GM12878 (cell line): ENCODE measurements around the gene GIMAP1. TPM values are rescaled to one million over a fixed set of nuclear protein-coding genes. Genes with fewer than 3 reads are reported as not detected.
A peak's percentile ranks its signal among the peaks of the same experiment; 100 is the strongest.

ENCODE experiments used
- BCL11A ChIP-seq: IDR thresholded peaks from 2 replicates; pipeline ENCODE4 v1.6.1; 2011; ENCODE audit warnings: low read depth, low read length
- CREM ChIP-seq: IDR thresholded peaks from 2 replicates; pipeline ENCODE4 v1.6.1; 2014; ENCODE audit warnings: antibody characterized with exemption, low read depth
- FOXM1 ChIP-seq: IDR thresholded peaks from 2 replicates; pipeline ENCODE4 v1.6.1; 2012; ENCODE audit warnings: low read depth, mild to moderate bottlenecking, inconsistent platforms, low read length, moderate library complexity
- MYC ChIP-seq: IDR thresholded peaks from 2 replicates; pipeline ENCODE4 v1.6.1; 2011; ENCODE audit warnings: mild to moderate bottlenecking, low read length, moderate library complexity, inconsistent platforms; ENCODE audit not compliant: insufficient read depth, insufficient replicate concordance, insufficient read length, severe bottlenecking
- NR2C1 ChIP-seq: fragments of 450-650 bp; IDR thresholded peaks from 2 replicates; pipeline ENCODE4 v1.6.1; 2017; ENCODE audit warnings: antibody characterized with exemption, mild to moderate bottlenecking, moderate library complexity
- NR2C2 ChIP-seq: IDR thresholded peaks from 2 replicates; pipeline ENCODE4 v1.6.1; 2011; ENCODE audit warnings: borderline replicate concordance, low read depth; ENCODE audit not compliant: control insufficient read depth, insufficient read length
- RUNX3 ChIP-seq: IDR thresholded peaks from 2 replicates; pipeline ENCODE4 v1.6.1; 2012; ENCODE audit warnings: low read length, inconsistent platforms
- SREBF1 ChIP-seq: IDR thresholded peaks from 2 replicates; pipeline ENCODE4 v1.6.1; 2012; ENCODE audit warnings: mild to moderate bottlenecking, low read length
- STAT3 ChIP-seq: IDR thresholded peaks from 2 replicates; pipeline ENCODE4 v1.6.1; 2011; ENCODE audit warnings: low read depth, low read length, improper control_type of control experiment
- ZNF24 ChIP-seq: fragments of 450-650 bp; IDR thresholded peaks from 2 replicates; pipeline ENCODE4 v1.6.1; 2017; ENCODE audit warnings: antibody characterized with exemption, mild to moderate bottlenecking
- ZNF274 ChIP-seq: IDR thresholded peaks from one replicate; pipeline ENCODE4 v1.8.0; 2011; ENCODE audit not compliant: insufficient read length, insufficient read depth
- ZSCAN29 ChIP-seq: fragments of 450-650 bp; IDR thresholded peaks from 2 replicates; pipeline ENCODE4 v1.6.1; 2017; ENCODE audit warnings: mild to moderate bottlenecking, moderate library complexity
- ZZZ3 ChIP-seq: IDR thresholded peaks from 2 replicates; pipeline ENCODE4 v1.6.1; 2011; ENCODE audit warnings: low read depth; ENCODE audit not compliant: control insufficient read depth, insufficient read length
- polyA plus RNA-seq, 11 experiments: library from polyadenylated mRNA; depleted of rRNA in 4 of 11; unstranded in 6 of 11; stranded (reverse) in 5 of 11; fragments of >200 nt; fragmentation: Nextera tagmentation in 4 of 11; fragmentation: Illumina TruSeq in 1 of 11; extraction: Ambion mirVana in 4 of 11; extraction: Trizol in 1 of 11; gene quantifications; 1 replicate in 1 of 11; 2 replicates in 10 of 11; pipeline versions ENCODE4 v1.2.1 to v1.2.3, GENCODE V29; 2011 to 2016; ENCODE audit warnings: inconsistent platforms in 2 of 11, missing spikeins in 2 of 11, low read depth in 1 of 11
- total RNA-seq, 4 experiments: library from RNA; depleted of rRNA in 3 of 4; stranded (reverse); fragments of >200 nt in 3 of 4; fragmentation: Illumina TruSeq in 1 of 4; extraction: Trizol in 1 of 4; gene quantifications; 2 replicates each; pipeline versions ENCODE4 v1.2.1 to v1.2.3, GENCODE V29; 2013 to 2021
- TF ChIP-seq, protein P1 (sequence below): IDR thresholded peaks from 2 replicates; pipeline ENCODE4 v1.6.1; 2012; ENCODE audit warnings: low read depth, low read length, improper control_type of control experiment
- TF ChIP-seq, protein P2 (sequence below): fragments of 150-350 bp; IDR thresholded peaks from 2 replicates; pipeline ENCODE4 v1.6.1; 2016; ENCODE audit warnings: low read depth, low read length
- TF ChIP-seq, protein P3 (sequence below): fragments of 450-650 bp; IDR thresholded peaks from 2 replicates; pipeline ENCODE4 v1.6.1; 2017; ENCODE audit warnings: mild to moderate bottlenecking, low read depth, inconsistent platforms; ENCODE audit not compliant: poor library complexity, severe bottlenecking
- TF ChIP-seq, protein P4 (sequence below): fragments of 450-650 bp; IDR thresholded peaks from 2 replicates; pipeline ENCODE4 v1.6.1; 2017; ENCODE audit warnings: borderline replicate concordance
- TF ChIP-seq, protein P5 (sequence below): IDR thresholded peaks from 2 replicates; pipeline ENCODE4 v1.6.1; 2012; ENCODE audit warnings: mild to moderate bottlenecking, low read depth, low read length

Gene GIMAP1
- total and polyA plus RNA-seq, 10 of the 15 experiments (the other 5 are each of a cell fraction or from before 2014, with no cell fraction given) = 0.16 to 1.9 (median 1.1) TPM

DNA sequence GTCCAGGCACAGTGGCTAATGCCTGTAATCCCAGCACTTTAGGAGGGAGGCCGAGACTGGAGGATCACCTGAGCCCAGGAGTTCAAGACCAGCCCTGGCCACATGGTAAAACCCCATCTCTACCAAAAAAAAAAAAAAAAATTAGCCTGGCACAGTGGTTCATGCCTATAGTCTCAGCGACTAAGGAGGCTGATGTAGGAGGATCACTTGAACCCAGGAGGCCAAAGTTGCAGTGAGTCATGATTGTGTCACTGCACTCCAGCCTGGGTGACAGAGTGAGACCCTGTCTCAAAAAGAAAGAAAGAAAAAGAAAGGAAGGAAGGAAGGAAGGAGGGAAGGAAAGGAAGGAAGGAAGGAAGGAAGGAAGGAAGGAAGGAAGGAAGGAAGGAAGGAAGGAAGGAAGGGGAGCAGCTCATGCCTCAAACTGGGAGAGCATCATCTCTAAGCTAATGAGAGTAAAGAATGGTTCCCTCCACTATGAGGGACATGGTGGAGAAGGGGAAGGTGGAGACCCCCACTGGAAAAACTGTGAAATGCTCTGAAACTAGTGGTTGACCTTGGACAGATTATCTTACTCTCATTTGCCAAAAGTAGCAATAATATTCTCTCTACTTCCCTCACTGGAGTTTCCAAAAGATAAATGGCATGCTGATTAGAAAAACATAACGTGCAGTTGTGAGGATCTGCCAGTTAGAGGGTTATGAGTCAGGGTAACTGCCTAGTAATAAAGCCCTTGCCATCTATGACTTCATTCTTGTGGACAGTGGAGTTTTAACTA lies 37.6 kb downstream of the GIMAP1 start (continued):
- TF ChIP-seq, protein P1, sequence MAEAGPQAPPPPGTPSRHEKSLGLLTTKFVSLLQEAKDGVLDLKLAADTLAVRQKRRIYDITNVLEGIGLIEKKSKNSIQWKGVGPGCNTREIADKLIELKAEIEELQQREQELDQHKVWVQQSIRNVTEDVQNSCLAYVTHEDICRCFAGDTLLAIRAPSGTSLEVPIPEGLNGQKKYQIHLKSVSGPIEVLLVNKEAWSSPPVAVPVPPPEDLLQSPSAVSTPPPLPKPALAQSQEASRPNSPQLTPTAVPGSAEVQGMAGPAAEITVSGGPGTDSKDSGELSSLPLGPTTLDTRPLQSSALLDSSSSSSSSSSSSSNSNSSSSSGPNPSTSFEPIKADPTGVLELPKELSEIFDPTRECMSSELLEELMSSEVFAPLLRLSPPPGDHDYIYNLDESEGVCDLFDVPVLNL = no peak
- peak; percentile 86 for TF ChIP-seq RUNX3
- TF ChIP-seq SREBF1 = no peak
- TF ChIP-seq ZZZ3 = no peak
- TF ChIP-seq, protein P2, sequence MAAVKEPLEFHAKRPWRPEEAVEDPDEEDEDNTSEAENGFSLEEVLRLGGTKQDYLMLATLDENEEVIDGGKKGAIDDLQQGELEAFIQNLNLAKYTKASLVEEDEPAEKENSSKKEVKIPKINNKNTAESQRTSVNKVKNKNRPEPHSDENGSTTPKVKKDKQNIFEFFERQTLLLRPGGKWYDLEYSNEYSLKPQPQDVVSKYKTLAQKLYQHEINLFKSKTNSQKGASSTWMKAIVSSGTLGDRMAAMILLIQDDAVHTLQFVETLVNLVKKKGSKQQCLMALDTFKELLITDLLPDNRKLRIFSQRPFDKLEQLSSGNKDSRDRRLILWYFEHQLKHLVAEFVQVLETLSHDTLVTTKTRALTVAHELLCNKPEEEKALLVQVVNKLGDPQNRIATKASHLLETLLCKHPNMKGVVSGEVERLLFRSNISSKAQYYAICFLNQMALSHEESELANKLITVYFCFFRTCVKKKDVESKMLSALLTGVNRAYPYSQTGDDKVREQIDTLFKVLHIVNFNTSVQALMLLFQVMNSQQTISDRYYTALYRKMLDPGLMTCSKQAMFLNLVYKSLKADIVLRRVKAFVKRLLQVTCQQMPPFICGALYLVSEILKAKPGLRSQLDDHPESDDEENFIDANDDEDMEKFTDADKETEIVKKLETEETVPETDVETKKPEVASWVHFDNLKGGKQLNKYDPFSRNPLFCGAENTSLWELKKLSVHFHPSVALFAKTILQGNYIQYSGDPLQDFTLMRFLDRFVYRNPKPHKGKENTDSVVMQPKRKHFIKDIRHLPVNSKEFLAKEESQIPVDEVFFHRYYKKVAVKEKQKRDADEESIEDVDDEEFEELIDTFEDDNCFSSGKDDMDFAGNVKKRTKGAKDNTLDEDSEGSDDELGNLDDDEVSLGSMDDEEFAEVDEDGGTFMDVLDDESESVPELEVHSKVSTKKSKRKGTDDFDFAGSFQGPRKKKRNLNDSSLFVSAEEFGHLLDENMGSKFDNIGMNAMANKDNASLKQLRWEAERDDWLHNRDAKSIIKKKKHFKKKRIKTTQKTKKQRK = no peak
- TF ChIP-seq FOXM1 = peak; percentile 90; the same call in 1 of the 2 replicates
- no peak for TF ChIP-seq ZNF274
- TF ChIP-seq ZNF24 = no peak
- no peak for TF ChIP-seq ZSCAN29
- TF ChIP-seq NR2C1 = no peak
- TF ChIP-seq NR2C2 = no peak
- TF ChIP-seq, protein P3, sequence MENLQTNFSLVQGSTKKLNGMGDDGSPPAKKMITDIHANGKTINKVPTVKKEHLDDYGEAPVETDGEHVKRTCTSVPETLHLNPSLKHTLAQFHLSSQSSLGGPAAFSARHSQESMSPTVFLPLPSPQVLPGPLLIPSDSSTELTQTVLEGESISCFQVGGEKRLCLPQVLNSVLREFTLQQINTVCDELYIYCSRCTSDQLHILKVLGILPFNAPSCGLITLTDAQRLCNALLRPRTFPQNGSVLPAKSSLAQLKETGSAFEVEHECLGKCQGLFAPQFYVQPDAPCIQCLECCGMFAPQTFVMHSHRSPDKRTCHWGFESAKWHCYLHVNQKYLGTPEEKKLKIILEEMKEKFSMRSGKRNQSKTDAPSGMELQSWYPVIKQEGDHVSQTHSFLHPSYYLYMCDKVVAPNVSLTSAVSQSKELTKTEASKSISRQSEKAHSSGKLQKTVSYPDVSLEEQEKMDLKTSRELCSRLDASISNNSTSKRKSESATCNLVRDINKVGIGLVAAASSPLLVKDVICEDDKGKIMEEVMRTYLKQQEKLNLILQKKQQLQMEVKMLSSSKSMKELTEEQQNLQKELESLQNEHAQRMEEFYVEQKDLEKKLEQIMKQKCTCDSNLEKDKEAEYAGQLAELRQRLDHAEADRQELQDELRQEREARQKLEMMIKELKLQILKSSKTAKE = no peak
- no peak; the same call in 1 of the 2 replicates for TF ChIP-seq CREM
- TF ChIP-seq, protein P4, sequence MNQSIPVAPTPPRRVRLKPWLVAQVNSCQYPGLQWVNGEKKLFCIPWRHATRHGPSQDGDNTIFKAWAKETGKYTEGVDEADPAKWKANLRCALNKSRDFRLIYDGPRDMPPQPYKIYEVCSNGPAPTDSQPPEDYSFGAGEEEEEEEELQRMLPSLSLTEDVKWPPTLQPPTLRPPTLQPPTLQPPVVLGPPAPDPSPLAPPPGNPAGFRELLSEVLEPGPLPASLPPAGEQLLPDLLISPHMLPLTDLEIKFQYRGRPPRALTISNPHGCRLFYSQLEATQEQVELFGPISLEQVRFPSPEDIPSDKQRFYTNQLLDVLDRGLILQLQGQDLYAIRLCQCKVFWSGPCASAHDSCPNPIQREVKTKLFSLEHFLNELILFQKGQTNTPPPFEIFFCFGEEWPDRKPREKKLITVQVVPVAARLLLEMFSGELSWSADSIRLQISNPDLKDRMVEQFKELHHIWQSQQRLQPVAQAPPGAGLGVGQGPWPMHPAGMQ = no peak
- TF ChIP-seq BCL11A = peak; percentile 61; the same call in 1 of the 2 replicates
- TF ChIP-seq, protein P5, sequence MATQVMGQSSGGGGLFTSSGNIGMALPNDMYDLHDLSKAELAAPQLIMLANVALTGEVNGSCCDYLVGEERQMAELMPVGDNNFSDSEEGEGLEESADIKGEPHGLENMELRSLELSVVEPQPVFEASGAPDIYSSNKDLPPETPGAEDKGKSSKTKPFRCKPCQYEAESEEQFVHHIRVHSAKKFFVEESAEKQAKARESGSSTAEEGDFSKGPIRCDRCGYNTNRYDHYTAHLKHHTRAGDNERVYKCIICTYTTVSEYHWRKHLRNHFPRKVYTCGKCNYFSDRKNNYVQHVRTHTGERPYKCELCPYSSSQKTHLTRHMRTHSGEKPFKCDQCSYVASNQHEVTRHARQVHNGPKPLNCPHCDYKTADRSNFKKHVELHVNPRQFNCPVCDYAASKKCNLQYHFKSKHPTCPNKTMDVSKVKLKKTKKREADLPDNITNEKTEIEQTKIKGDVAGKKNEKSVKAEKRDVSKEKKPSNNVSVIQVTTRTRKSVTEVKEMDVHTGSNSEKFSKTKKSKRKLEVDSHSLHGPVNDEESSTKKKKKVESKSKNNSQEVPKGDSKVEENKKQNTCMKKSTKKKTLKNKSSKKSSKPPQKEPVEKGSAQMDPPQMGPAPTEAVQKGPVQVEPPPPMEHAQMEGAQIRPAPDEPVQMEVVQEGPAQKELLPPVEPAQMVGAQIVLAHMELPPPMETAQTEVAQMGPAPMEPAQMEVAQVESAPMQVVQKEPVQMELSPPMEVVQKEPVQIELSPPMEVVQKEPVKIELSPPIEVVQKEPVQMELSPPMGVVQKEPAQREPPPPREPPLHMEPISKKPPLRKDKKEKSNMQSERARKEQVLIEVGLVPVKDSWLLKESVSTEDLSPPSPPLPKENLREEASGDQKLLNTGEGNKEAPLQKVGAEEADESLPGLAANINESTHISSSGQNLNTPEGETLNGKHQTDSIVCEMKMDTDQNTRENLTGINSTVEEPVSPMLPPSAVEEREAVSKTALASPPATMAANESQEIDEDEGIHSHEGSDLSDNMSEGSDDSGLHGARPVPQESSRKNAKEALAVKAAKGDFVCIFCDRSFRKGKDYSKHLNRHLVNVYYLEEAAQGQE = no peak
- no peak for TF ChIP-seq STAT3
- no peak for TF ChIP-seq MYC
